NCI-H1105 (cell line): ENCODE results near the gene VEZT.
A peak's percentile ranks its signal among the peaks of the same experiment; 100 is the strongest.
"Not testable (repeated sequence)": the region's sequence is repeated elsewhere in the genome, so short reads cannot be mapped to it uniquely, and the experiment has no call there.

Experiments
- DNase-seq: peaks from one replicate; lab custom pipeline; 2025; lab: John Stamatoyannopoulos, UW

VEZT gene

GRCh38 chr12:95257541-95257940 is 39.9 kb downstream of the VEZT start:
- no peak for DNase-seq

GRCh38 chr12:95258151-95258550 is 40.5 kb downstream of the VEZT start:
- DNase-seq, result no peak

- DNase-seq, result no peak
Measured at GRCh38 chr12:95258803-95259202, 41.2 kb downstream of the VEZT start.

- peak; percentile 4 for DNase-seq
Measured at GRCh38 chr12:95259368-95259767, 41.8 kb downstream of the VEZT start.

GRCh38 chr12:95261109-95261508 is 43.5 kb downstream of the VEZT start:
- DNase-seq, result no peak

- no peak for DNase-seq
Measured at GRCh38 chr12:95262808-95263207, 45.2 kb downstream of the VEZT start.

DNA sequence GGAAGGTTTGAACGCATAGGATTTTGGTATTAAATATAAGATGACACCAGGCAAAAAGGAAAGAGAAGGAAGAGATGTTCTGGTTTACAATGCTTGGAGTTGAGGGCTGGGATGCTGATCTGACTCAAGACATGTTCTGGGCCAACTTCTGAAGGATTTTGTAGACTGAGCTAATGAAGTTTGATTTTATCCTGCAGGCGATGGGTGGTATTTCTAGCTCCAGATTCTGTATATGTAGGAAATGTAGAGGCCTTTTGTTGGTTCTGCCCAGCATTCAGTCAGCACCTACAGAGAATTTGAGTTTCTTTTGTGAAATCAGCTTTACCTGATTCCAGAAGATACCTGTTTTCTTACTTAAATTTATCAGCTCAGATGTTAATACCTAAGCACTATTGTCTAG is 48.2 kb downstream of the VEZT start:
- DNase-seq, result no peak

DNA sequence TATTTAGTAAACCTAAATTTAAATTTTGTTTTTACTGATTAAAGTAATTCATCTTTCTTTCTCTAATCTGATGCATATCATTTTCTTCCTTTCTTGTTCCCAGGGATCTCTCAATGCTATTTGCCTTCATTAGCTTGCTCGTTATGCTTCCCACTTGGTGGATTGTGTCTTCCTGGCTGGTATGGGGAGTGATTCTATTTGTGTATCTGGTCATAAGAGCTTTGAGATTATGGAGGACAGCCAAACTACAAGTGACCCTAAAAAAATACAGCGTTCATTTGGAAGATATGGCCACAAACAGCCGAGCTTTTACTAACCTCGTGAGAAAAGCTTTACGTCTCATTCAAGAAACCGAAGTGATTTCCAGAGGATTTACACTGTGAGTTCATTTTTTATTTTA is 48.6 kb downstream of the VEZT start:
- no peak for DNase-seq

DNA sequence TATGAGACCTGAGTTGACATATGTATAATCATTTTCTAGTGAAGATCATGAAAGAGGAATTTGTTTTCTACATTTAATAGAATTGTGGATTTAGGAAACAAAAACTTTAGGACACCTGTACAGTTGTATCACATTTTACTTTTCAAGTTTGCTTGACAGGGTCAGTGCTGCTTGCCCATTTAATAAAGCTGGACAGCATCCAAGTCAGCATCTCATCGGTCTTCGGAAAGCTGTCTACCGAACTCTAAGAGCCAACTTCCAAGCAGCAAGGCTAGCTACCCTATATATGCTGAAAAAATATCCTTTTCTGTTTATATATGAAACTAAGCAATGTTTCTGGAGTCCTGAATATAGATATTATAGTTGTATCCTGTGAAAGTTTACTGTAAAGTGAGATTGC is 52.3 kb downstream of the VEZT start:
- DNase-seq, result no peak

DNA sequence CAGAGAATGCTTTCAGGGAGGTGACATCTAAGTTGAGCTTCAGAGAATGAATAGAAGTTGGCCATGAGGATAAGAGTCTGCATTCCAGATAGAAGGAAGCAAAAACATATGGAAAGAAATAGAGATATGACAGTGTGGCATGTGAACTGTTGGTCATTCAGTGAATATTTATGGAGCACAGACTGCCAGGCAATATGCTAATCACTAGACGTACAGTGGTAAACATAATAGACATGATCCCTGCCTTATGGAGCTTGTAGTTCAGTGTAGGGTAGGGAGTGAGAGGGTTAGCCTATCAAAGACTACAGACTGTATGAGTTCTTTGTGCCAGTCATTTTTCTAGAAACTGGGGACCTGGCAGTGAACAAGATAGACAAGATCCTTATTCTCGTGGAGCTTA is 53.9 kb downstream of the VEZT start:
- no peak for DNase-seq

DNA sequence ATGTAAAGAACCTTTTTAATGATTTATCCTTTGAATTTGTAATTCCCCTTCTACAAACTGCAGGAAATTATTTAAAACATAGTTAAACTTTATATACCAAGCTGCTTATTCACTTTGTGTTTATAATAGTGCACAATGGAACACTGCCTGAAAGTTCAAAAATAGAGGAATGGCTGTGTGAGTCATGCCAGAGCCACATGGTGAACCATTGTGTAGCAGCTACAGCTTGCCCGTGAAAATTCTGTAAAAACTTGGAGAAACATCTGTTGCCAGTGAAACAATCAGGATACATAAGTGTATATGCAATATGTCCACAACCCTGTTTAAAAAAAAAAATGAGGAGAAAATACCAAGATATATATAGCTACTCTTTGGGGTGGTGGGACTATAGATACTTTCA is 59.5 kb downstream of the VEZT start:
- DNase-seq, result no peak

DNA sequence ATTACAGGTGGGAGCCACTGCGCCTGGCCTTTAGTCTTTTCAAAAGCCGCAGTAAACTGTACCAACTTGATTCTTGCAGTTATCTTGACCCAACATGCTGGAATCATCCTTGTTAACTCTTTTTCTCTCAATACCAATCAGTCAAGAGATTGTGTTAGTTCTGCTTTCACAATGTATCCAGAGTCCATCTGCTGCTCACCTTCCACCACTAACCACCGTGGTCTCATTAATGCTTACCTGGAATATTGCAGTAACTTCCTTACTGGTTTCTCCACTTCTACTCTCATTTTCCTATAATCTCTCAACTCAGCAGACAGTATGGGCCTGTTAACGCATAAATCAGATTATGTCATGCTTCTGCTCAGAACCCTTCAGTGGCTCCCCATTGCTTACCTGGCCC is 62.2 kb downstream of the VEZT start:
- no peak for DNase-seq

GRCh38 chr12:95282266-95282665 is 64.7 kb downstream of the VEZT start:
- DNase-seq, result no peak

GRCh38 chr12:95283371-95283770 is 65.8 kb downstream of the VEZT start:
- no peak for DNase-seq

DNA sequence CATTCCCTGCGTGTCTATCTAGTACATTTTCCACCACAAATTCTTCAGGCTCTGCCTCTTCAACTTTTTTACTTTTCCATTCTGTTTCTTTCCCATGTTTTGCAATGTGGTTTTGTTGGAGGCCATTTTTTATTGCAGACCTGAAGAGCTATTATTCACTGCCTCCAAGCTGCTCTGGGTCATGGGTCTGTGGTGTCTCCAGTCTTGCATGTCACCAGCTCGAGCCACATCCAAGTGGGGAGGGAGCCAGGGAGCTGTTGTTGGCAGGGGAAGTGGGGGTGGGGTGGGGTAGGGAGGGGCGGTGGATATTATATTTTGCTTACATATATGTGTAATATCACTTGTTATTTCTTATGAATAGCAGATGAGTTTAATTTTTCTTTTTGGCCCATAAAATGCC is 69.1 kb downstream of the VEZT start:
- no peak for DNase-seq

DNA sequence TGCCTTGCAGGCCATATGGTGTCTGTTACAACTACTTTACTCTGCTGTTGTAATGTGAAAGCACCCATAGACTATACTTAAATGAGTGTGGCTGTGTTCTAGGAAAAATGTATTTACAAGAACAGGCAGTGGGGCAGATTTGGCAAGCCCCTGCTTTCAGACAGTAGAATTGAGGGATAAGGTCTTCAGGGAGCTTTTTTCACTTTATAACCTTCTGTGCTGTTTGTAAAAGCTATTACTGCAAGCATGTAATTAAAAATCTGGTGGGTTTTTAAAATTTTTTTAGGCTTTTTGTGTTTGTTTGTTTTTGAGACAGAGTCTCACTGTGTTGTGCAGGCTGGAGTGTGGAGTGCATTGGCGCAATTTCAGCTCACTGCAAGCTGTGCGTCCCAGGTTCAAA is 73.9 kb downstream of the VEZT start:
- DNase-seq, result no peak

GRCh38 chr12:95298916-95299315 is 81.3 kb downstream of the VEZT start:
- no peak for DNase-seq

DNA sequence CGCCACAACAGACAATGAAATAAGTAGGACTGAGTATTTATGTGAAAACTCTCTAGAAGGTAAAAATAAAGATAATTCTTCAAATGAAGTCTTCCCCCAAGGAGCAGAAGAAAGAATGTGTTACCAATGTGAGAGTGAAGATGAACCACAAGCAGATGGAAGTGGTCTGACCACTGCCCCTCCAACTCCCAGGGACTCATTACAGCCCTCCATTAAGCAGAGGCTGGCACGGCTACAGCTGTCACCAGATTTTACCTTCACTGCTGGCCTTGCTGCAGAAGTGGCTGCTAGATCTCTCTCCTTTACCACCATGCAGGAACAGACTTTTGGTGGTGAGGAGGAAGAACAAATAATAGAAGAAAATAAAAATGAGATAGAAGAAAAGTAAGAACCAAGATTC is 82.7 kb downstream of the VEZT start:
- DNase-seq, result no peak

DNA sequence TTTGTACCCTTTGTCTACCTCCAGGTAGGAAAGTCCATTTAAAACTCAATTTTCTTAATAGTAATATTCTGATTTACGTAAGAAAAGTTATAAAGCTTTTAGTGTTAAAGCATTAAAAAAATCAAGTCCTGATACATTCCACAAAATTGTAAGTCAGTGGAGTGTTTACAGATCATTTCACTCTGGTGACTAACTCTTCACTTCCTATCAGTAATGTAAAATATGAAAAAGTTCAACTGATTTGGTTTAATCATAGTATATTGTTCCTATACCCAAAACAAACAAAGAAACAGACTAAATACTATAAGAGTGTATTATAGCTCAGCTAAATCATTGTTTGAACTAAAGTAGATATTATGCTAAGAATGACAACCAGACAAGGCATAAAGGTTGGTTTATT is 85.9 kb downstream of the VEZT start:
- DNase-seq, result no peak

GRCh38 chr12:95304673-95305198 is 87.1 kb downstream of the VEZT start:
- DNase-seq, result no peak

DNA sequence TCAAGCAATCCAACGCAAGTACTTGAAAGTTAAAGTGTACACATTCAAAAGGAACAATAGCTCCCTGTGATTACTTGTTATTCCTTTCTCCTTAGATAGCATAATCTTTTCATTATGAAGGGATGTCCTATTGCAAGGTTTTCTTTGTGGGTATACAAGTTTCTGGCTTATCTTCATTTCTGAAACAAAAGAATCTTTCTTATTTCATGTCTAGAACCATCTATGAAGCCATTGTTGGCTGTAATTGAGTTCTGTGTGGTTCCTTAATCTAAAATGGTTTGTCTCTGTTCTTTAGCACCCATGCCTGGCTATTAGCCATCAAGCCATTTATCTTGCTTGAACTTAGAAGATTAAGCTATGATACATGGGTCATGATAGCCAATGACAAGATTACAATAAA is 95.0 kb downstream of the VEZT start:
- no peak for DNase-seq

- DNase-seq, result not testable (repeated sequence)
Measured at GRCh38 chr12:95314756-95315155, 97.1 kb downstream of the VEZT start.

GRCh38 chr12:95316798-95317197 is 99.2 kb downstream of the VEZT start:
- no peak for DNase-seq

DNA sequence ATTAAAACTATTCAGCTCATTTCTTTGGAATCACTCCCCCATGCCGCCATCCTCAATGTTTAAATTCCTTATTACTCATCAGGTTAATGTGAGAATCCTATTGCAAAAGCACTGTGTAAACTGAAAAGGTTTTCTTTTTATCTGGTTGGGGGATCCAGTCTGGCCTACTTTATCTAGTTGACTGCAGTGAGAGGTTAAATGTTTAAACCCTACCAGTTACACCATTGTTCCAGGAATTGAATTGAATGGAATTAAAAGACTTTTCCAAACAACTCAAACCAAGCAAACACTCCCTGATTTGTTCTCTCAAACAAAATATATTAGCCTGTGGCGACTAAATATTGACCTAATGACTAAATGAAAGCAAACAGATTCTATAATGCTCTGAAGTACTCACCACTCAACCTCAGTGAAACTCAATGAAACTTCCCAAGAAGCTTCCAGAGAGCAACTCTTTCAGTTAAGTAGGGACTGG is 100.5 kb downstream of the VEZT start:
- DNase-seq, result no peak
